Fibroblast of peridontal ligament (primary cell): ENCODE measurements around the gene SLC26A11.
"Not testable (repeated sequence)": the region's sequence is repeated elsewhere in the genome, so short reads cannot be mapped to it uniquely, and the experiment has no call there.

ENCODE experiments used
- DNase-seq: peaks from one replicate; pipeline ENCODE4 v3.0.0-alpha.2; 2010; ENCODE audit errors: extremely low read depth

Gene SLC26A11

GRCh38 chr17:80195671-80196529, 24.3 kb upstream of the SLC26A11 start:
- no peak for DNase-seq

DNA sequence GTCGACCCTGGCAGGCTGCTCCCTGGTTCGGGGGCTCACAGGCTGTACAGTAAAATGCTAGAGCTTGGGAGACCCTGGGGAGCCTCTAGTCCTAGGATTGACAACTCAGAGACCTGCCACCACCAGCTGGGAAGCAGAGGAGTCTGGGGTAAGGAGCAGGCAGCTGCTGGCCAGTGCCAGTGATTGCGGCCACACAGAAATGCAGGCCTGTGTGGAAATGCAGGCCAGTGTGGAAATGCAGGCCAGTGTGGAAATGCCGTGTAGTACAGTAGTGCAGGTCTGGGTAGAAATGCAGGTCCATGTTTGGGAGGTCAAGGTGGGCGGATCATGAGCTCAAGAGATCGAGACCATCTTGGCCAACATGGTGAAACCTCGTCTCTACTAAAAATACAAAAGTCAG, 23.6 kb upstream of the SLC26A11 start:
- DNase-seq: no peak

DNA sequence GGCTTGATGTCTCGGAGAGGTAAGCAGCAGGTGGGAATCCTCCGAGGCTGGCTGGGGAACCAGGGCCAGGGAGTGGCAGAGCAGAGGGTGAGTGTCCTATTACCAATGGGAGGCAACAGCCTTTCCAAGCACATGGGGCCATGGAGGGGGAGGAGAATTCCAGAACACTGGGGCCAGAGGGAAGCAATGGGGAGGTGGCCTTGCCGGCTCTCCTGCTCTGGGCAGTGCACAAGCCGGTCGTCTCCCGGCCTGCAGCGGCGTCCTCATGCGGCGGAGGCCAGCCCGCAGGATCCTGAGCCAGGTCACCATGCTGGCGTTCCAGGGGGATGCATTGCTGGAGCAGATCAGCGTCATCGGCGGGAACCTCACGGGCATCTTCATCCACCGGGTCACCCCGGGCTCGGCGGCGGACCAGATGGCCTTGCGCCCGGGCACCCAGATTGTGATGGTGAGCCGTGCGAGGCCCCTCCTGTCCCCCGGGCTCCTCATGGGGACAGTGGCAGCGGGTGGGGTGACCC, 22.0 kb upstream of the SLC26A11 start:
- DNase-seq: no peak

DNA sequence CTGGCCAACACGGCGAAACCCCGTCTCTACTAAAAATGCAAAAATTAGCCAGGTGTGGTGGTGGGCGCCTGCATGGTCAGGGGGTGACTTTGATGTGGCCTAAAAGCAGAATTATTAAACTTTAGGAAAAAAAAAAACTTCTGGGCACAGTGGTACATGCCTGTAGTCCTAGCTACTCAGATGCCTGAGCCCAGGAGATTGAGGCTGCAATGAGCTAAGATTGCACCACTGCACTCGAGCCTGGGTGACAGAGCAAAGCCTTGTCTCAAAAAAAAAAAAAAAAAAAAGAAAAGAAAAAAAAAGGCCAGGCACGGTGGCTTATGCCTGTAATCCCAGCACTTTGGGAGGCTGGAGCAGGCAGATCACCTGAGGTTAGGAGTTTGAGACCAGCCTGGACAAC, 20.9 kb upstream of the SLC26A11 start:
- not testable (repeated sequence) for DNase-seq

DNA sequence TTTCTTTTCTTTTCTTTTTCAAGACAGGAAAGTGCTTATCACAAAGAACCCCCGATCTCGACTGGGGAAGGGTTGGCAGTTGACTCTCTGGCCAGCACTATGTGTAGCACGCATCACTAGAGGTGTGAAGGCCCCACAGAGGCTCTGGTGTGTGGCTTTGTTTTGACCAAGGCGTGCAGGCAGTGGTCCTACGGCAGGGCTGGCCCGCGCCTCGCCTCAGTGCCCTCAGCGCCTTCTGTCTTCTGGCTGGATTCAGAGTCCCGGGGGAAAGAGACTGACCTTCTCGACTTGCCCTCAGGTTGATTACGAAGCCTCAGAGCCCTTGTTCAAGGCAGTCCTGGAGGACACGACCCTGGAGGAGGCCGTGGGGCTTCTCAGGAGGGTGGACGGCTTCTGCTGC, 18.8 kb upstream of the SLC26A11 start:
- DNase-seq: no peak

DNA sequence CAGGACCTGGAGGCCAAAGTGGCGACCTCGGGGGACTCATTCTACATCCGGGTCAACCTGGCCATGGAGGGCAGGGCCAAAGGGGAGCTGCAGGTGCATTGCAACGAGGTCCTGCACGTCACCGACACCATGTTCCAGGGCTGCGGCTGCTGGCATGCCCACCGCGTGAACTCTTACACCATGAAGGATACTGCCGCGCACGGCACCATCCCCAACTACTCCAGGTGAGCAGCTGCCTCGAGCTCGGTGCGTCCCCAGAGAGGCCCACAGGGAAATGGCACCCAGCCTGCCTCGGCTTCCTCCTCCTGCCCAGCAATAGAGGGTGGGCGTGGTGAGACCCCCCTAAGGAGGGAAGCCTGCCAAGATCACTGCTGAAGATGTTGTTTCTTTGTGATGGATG, 18.0 kb upstream of the SLC26A11 start:
- no peak for DNase-seq

GRCh38 chr17:80203471-80203963, 16.7 kb upstream of the SLC26A11 start:
- DNase-seq: no peak

DNA sequence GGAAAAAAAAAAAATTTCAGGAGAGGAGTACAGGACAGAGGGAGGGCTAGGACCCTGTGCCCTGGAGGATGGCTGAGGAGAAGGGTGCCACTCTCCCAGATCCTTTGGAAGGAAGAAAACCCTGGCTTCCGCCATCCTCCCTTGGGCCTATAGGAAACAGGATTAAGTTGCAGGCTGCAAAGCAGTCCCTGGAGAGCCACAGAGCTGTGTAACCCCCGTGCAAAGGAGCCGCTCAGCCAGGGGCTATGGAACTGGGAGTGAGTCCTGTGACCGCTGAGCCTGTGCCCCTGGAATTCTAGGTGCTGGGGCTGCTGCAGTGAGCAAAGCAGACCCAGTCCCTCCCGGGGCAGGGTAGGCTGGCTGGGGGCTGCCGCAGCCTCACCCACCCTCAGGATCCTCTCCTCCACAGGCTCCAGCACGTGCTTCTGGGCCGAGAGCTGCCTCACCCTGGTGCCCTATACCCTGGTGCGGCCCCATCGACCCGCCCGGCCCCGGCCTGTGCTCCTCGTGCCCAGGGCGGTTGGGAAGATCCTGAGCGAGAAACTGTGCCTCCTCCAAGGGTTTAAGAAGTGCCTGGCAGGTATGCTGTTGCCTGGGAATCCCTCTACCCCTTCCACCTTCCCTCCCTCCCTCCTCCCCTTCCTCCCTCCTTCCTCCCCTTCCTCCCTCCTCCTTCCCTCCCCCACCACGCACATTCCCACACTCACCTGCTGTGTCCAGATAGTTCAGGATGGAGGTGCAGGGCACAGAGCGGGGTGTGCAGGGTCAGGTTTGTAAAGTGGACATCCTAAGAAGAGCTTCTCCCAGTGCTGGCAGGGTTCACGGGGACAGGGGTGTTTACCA, 15.4 kb upstream of the SLC26A11 start:
- DNase-seq: no peak

DNA sequence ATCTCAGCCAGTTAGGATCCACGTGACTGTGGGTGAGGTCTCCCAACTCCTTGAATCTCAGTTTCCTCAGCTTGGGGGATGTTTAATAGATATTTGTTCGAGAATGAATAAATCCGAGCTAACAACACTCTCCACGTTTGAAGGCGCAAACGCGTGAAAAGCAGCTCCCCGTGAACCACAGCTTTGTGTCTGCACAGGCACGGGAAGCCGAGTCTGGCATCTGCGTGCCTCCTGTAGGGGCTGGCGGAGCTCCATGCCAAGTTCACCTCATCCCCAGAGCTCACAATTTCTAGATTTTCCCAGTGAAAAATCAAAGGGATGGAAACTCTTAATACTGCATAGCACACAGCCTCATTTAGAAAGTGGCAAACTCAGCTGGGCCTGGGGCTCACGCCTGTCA, 14.4 kb upstream of the SLC26A11 start:
- DNase-seq: no peak

- DNase-seq: no peak
Observed at GRCh38 chr17:80208050-80208449, 12.2 kb upstream of the SLC26A11 start.

- no peak for DNase-seq
Observed at GRCh38 chr17:80209765-80210164, 10.5 kb upstream of the SLC26A11 start.

DNA sequence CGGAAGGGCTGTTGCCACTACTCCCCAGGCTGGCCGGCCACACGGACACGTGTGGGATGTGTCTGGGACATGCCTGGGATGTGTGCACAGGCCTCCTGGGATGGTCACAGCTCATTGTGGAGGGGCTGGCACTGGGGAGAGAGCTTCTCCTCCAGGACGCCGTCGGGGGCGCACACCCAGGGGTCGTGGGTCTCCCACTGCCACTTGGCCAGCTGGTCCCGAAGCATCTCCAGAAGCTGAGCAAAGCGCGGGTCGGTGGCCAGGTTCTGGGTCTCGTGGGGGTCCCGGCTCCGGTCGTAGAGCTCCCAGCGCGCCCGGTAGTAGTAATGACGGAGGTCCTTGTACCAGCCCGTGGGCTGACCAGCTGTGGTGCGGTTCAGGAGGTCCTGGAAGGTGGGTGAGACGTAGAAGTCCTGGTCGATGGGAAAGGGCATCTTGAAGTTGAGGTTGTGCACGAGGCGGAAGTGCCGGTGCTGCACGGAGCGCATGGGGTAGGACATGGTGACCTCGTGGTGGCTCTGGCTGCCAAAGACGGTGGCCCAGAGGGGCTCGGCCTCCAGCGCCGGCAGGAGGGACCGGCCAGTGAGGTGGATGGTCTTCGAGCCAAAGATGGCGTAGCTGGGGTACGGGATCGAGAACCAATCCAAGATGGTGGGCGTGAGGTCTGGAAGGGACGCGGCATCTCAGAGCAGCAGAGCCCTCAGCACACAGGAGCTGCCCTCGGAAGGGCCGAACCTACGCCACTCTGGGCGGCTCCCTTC, 9.7 kb upstream of the SLC26A11 start:
- no peak for DNase-seq

DNA sequence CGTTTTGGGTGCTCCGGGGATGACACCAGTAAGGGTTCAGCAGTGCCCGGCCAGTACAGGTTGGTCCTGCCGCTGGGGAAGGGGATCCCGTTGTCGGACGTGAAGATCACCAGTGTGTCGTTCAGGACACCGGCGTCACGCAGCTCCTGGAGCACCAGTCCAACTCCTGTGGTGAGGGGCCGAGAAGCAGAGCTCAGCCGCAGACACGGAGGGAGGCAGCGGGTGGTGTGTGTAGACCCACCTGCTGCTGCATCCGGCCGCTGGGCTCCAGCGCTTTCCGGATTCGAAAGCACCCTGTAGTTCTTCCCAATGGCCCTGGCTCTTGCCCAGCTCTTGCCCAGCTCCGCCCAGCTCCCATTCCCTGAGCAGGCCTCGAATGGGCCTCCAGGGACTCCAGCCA, 8.1 kb upstream of the SLC26A11 start:
- no peak for DNase-seq

DNA sequence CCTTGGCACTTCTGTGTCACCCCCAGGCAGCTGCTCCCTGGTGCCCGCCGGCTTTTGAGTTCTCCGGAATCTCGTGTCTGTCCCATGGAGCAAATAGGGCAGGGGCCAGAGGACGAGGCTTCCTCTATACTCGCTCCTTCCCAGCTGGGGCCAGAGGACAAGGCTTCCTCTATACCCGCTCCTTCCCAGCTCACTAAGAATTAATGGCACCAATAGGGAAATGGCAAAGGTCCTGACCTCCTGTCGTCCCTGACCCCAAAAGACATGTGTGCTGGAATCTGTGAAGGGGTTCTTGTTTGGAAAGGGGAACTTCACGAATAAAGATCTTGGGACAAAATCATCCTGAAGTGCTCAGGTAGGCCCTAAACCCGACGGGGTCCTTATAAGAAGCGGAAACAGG, 7.7 kb upstream of the SLC26A11 start:
- DNase-seq: no peak

DNA sequence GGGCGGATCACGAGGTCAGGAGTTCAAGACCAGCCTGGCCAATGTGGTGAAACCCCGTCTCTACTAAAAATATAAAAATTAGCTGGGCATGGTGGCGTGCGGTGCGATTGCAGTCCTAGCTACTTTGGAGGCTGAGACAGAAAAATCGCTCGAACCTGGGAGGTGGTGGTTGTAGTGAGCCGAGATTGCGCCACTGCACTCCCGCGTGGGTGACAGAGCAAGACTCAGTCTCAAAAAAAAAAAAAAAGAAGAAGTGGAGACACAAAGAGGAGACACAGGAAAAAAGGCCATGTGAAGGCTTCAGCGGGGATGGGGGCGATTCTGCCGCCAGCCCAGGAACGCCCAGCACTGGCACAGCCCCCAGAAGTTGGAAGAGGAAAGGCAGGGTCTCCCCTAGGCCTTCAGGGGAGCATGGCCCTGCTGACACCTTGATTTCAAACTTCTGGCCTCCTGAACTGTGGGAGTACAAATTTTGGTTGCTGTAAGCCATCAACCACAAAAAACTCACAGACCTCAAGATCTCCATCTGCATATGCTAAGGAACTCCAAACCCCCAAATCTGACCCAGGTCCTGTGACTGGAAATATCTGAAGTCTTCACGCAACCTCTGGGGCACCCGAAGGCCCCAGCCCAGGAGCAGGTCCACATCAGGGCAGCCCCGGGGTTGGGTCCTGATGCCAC, 7.1 kb upstream of the SLC26A11 start:
- DNase-seq: no peak

- DNase-seq: no peak
Observed at GRCh38 chr17:80213643-80213975, 6.6 kb upstream of the SLC26A11 start.

DNA sequence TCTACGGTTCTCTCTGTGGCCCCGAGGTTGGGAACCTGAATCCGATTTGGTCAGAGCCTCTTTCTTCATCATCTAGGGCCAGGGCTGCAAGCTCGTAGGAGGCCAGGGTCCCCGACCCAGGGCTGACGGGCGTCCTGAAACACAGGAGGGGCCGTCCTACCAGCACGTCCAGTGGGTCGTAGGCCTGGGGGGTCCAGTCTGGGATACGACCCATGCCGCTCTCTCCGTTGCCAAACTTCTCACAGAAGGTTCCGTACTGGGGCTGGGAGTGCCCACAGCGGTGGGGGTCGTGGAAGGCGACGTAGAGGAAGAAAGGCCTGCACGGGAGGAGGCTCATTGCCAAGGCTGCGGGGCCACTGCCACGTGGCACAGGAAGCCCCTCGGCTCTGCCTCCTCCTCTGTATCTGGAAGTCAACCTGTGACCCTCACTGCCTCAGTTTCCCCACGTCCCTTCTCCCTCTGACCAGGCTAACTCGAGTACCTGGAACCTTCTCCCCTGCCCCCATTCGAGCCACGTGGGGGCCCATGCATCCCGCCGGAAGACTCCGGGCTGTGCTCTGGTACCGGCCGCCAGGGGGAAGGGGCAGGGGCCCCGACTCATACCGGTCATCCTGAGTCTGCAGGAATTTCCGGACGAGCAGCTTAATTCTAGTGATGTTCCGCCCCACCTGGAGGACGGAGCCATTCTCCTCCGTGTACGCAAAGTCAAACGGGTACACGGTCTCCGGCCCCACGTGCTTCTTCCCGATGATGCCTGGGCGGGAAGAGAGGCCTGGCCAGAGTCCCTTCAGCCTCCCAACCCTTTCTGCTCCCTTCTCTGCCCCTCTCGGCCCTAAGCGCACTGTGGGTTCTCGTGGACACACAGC, 6.0 kb upstream of the SLC26A11 start:
- no peak for DNase-seq

GRCh38 chr17:80214878-80215210, 5.4 kb upstream of the SLC26A11 start:
- no peak for DNase-seq

DNA sequence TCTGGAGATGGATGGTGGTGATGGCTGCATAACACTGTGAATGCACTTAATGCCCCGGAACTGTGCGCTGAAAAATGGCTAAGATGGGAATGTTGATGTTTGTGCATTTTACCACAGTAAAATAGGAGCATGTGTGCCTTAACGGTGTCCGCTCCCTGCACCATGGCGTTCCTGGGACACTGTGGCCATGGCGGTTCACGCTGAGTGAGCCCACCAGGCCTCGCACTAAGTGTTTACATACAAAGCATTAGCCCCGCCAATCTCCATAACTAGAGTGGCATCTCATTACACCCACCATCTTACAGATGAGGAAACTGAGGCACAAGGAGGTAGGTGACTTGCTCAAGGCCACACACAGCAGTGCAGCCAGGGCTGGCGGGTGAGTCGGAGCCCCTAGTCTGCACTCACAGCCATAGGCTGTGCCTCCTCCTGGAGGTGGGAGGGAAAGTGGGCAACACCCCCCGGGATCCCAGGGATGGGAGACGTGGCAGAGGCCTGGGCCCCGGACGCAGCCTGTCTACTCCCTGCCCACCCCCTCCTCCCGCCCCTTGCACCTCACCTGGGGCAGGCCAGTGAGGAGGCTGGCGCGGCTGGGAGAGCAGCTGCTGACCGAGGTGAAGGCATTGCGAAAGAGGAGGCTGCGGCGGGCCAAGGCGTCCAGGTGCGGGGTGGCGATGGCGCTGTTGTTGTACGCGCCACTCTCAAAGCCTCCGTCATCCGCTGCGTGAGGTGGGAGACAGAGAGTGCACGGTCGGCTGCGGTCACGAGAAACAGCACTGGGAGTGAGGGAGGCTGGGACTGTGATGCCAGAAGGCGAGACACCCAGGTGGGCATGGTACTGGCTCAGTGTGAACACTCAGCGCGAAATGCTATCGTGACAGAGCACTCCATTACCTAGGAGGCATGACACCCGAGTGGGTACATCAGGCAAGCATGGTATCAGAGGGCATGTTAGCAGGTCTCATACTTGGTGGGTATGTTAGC, 3.5 kb upstream of the SLC26A11 start:
- DNase-seq: no peak
